Upper lobe of left lung (tissue), 6 donors: ENCODE measurements around the gene TBX15. TPM values are rescaled to one million over a fixed set of nuclear protein-coding genes. Genes with fewer than 3 reads are reported as not detected.

Experiments used
- ATAC-seq, 2 donors: fragments of 200-7000 bp; cut with Tn5 transposase; one replicate each; pipeline ENCODE4 v1.9.1; 2022; ENCODE audit warnings: mild to moderate bottlenecking in 2 of 2, moderate library complexity in 2 of 2; ENCODE audit not compliant: low FRiP score in 2 of 2
- DNase-seq, 2 donors: peaks; one replicate each; pipeline ENCODE4 v3.0.0-alpha.2; 2019 to 2020
- H3K27ac ChIP-seq, 4 donors: fragments of 200-600 bp; sonication (generic); one replicate each; pipeline ENCODE4 v1.5.1; 2016 to 2019
- H3K27me3 ChIP-seq, 4 donors: fragments of 200-600 bp; sonication (generic); one replicate each; pipeline ENCODE4 v1.5.1; 2017 to 2019
- H3K36me3 ChIP-seq, 4 donors: fragments of 200-600 bp; sonication (generic); one replicate each; pipeline ENCODE4 v1.5.1; 2016 to 2019
- H3K4me1 ChIP-seq, 4 donors: fragments of 200-600 bp; sonication (generic); one replicate each; pipeline ENCODE4 v1.5.1; 2018 to 2019
- H3K4me3 ChIP-seq, 4 donors: fragments of 200-600 bp; sonication (generic); one replicate each; pipeline ENCODE4 v1.5.1; 2017 to 2019; ENCODE audit warnings: mild to moderate bottlenecking in 2 of 4, moderate library complexity in 1 of 4
- H3K9me3 ChIP-seq, 4 donors: fragments of 200-600 bp; sonication (generic); one replicate each; pipeline ENCODE4 v1.5.1; 2018 to 2019
- CTCF ChIP-seq, 6 experiments: fragments of 450-650 bp in 4 of 6; fragments of 200-600 bp in 2 of 6; sonication (generic) in 2 of 6; IDR thresholded peaks; one replicate each; pipeline ENCODE4 v1.5.1; 2016 to 2019; ENCODE audit warnings: antibody characterized with exemption in 6 of 6
- EP300 ChIP-seq, 4 donors: sonication (generic); formaldehyde crosslinking; IDR thresholded peaks; one replicate each; pipeline ENCODE4 v1.5.1; 2017; ENCODE audit warnings: antibody characterized with exemption in 4 of 4, control low read depth in 2 of 4
- POLR2A ChIP-seq, 4 donors: fragments of 450-650 bp; IDR thresholded peaks; one replicate each; pipeline ENCODE4 v1.5.1; 2016 to 2017; ENCODE audit warnings: antibody characterized with exemption in 4 of 4, mild to moderate bottlenecking in 2 of 4
- POLR2AphosphoS5 ChIP-seq, 2 donors: sonication (generic); formaldehyde crosslinking; IDR thresholded peaks; one replicate each; pipeline ENCODE4 v1.5.1; 2017; ENCODE audit warnings: antibody characterized with exemption in 2 of 2
- WGBS, 2 donors: methylation state at CpG; one replicate each; pipeline ENCODE4 v1.1.5; 2017 to 2018; 5-methylcytosine and 5-hydroxymethylcytosine counted together
- total RNA-seq, 6 donors: library from RNA; depleted of rRNA in 4 of 6; stranded (reverse); fragments of >200 nt in 4 of 6; gene quantifications; one replicate each; pipeline versions ENCODE4 v1.1.0 to v1.2.1, GENCODE V29; 2016 to 2021
- donor health status: DM: no; HTN: no; CAD: no; lungs with moderate emphysema.
- donor health status: DM: no; HTN: yes; CAD: no; lungs with severe emphysema.

TBX15 gene
- total RNA-seq, 6 donors from 2014 or later = 0.13 to 1.2 (median 0.39) TPM; not detected in 1

DNA sequence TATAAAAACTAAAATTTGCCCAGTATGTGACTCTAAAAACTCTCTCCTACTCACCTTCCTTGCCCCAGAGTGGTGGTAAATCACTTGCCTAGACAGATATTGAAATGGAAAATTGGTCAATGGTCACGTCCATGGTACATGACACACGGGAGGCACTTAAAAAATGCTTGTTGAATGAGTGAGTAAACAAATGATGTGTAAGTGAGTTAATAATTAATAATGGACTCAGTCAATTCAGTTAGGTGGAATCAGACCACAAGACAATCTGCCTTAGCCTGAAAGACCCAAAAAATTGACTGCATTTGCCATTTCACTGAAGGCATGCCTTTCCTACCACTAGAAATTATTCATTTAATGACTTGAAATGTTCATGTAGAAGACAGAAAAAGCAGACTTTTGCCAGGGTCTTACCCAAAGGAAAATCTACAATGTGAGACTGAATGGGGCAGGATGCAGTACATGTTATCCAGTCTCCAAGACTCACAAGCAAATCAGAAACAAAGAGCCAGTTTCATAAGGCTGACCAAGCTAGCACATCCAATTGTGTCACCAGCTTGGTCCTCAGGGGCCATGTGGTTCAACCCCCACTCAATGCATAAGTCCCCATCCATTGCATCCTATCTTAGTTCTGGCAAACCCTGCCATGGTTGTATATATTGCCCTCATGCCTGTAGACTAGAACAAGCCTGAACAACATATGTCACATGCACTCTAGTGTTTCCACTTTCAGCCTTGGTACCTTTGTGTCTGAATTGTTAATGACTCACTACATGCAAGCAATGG is 73.6 kb downstream of the TBX15 start:
- Histone ChIP-seq H3K36me3 (no peaks in the 10 kb centered on the region), H3K9me3 (no peaks in the 10 kb centered on the region), H3K4me3 (no peak overlapping the region), H3K27me3 (no peaks in the 10 kb centered on the region), H3K27ac (no peak overlapping the region), H3K4me1 (no peaks in the 10 kb centered on the region)
- WGBS, 2 donors = 52 to 54% methylated on average over 2 of the region's 2 CpGs
- ATAC-seq = no peak
- TF ChIP-seq CTCF (IDR thresholded peaks at IDR 0.05) (no peak), POLR2AphosphoS5 (IDR thresholded peaks at IDR 0.05) (no peak), POLR2A (IDR thresholded peaks at IDR 0.05) (no peak), EP300 (IDR thresholded peaks at IDR 0.05) (no peak)
- no peak for DNase-seq

- ATAC-seq = no peak
- no peak for DNase-seq
- Histone ChIP-seq H3K4me1 (no peaks in the 10 kb centered on the region), H3K9me3 (no peaks in the 10 kb centered on the region), H3K27me3 (no peaks in the 10 kb centered on the region), H3K4me3 (no peak overlapping the region), H3K36me3 (no peaks in the 10 kb centered on the region), H3K27ac (no peak overlapping the region)
- TF ChIP-seq EP300 (IDR thresholded peaks at IDR 0.05) (no peak), POLR2A (IDR thresholded peaks at IDR 0.05) (no peak), POLR2AphosphoS5 (IDR thresholded peaks at IDR 0.05) (no peak), CTCF (IDR thresholded peaks at IDR 0.05) (no peak)
- 75 to 91% methylated on average over 4 of the region's 4 CpGs for WGBS, 2 donors
Measured at GRCh38 chr1:118913818-118914217, 74.3 kb downstream of the TBX15 start.

- WGBS, 2 donors = 73 to 84% methylated on average over 2 of the region's 2 CpGs
- DNase-seq = no peak
- Histone ChIP-seq H3K9me3 (no peaks in the 10 kb centered on the region), H3K27me3 (no peaks in the 10 kb centered on the region), H3K27ac (no peak overlapping the region), H3K36me3 (no peaks in the 10 kb centered on the region), H3K4me1 (no peaks in the 10 kb centered on the region), H3K4me3 (no peak overlapping the region)
- no peak for ATAC-seq
- no peak for TF ChIP-seq POLR2A (IDR thresholded peaks at IDR 0.05)
- no peak for TF ChIP-seq POLR2AphosphoS5 (IDR thresholded peaks at IDR 0.05)
- no peak for TF ChIP-seq EP300 (IDR thresholded peaks at IDR 0.05)
- TF ChIP-seq CTCF (IDR thresholded peaks at IDR 0.05) = no peak
Measured at GRCh38 chr1:118912574-118912973, 75.6 kb downstream of the TBX15 start.

- H3K4me3 ChIP-seq = no peak overlapping the region
- no peak for ATAC-seq
- H3K27me3 ChIP-seq = no peaks in the 10 kb centered on the region
- no peaks in the 10 kb centered on the region for H3K4me1 ChIP-seq
- TF ChIP-seq POLR2AphosphoS5 (IDR thresholded peaks at IDR 0.05) (no peak), POLR2A (IDR thresholded peaks at IDR 0.05) (no peak), CTCF (IDR thresholded peaks at IDR 0.05) (no peak), EP300 (IDR thresholded peaks at IDR 0.05) (no peak)
- H3K9me3 ChIP-seq = no peaks in the 10 kb centered on the region
- H3K36me3 ChIP-seq = no peaks in the 10 kb centered on the region
- 82 to 84% methylated on average over 2 of the region's 2 CpGs for WGBS, 2 donors
- no peak for DNase-seq
- no peak overlapping the region for H3K27ac ChIP-seq
Measured at GRCh38 chr1:118911571-118911970, 76.6 kb downstream of the TBX15 start.

- no peak overlapping the region for H3K4me3 ChIP-seq
- TF ChIP-seq POLR2AphosphoS5 (IDR thresholded peaks at IDR 0.05) (no peak), POLR2A (IDR thresholded peaks at IDR 0.05) (no peak), CTCF (IDR thresholded peaks at IDR 0.05) (no peak), EP300 (IDR thresholded peaks at IDR 0.05) (no peak)
Measured at GRCh38 chr1:118907466-118907865, 80.7 kb downstream of the TBX15 start.

More at GRCh38 chr1:118907466-118907865, 80.7 kb downstream of the TBX15 start:
- no peaks in the 10 kb centered on the region for H3K27me3 ChIP-seq
- no peak for ATAC-seq
- H3K36me3 ChIP-seq = no peaks in the 10 kb centered on the region
- H3K27ac ChIP-seq = no peak overlapping the region
- DNase-seq = no peak
- no peaks in the 10 kb centered on the region for H3K9me3 ChIP-seq
- no peaks in the 10 kb centered on the region for H3K4me1 ChIP-seq
